Eye (tissue), 1 donor: ENCODE measurements around the gene COQ10A.
"Not testable (repeated sequence)": the region's sequence is repeated elsewhere in the genome, so short reads cannot be mapped to it uniquely, and the experiment has no call there.

Source experiments
- DNase-seq: peaks from one replicate; pipeline ENCODE4 v3.0.0-alpha.2; 2015

Gene COQ10A

GRCh38 chr12:56282030-56282429 is 15.3 kb downstream of the COQ10A start:
- DNase-seq: no peak

- DNase-seq: no peak
Measured at GRCh38 chr12:56282579-56282978, 15.8 kb downstream of the COQ10A start.

GRCh38 chr12:56284263-56284662 is 17.5 kb downstream of the COQ10A start:
- DNase-seq: not testable (repeated sequence)

GRCh38 chr12:56286044-56286830 is 19.5 kb downstream of the COQ10A start:
- DNase-seq: no peak

GRCh38 chr12:56288705-56289387 is 22.1 kb downstream of the COQ10A start:
- DNase-seq: no peak

- no peak for DNase-seq
Measured at GRCh38 chr12:56293795-56294194, 27.1 kb downstream of the COQ10A start.

- DNase-seq: no peak
Measured at GRCh38 chr12:56296295-56296694, 29.6 kb downstream of the COQ10A start.

GRCh38 chr12:56297400-56297799 is 30.7 kb downstream of the COQ10A start:
- DNase-seq: no peak

GRCh38 chr12:56298828-56299227 is 32.1 kb downstream of the COQ10A start:
- no peak for DNase-seq

- peak; percentile 11 for DNase-seq
Measured at GRCh38 chr12:56299308-56299852, 32.6 kb downstream of the COQ10A start.

GRCh38 chr12:56299853-56300643 is 33.3 kb downstream of the COQ10A start, which contains the start of gene CS:
TSS of gene CS (minus strand) at chr12:56300330. CDS start at chr12:56300201, 129 bp downstream.
- DNase-seq: peak; percentile 99

- no peak for DNase-seq
Measured at GRCh38 chr12:56300644-56301464, 34.1 kb downstream of the COQ10A start.

- DNase-seq: no peak
Measured at GRCh38 chr12:56304276-56304675, 37.5 kb downstream of the COQ10A start.

GRCh38 chr12:56304872-56305590 is 38.3 kb downstream of the COQ10A start:
- no peak for DNase-seq

GRCh38 chr12:56307221-56307965 is 40.7 kb downstream of the COQ10A start:
- no peak for DNase-seq

- DNase-seq: no peak
Measured at GRCh38 chr12:56308714-56309113, 42.0 kb downstream of the COQ10A start.

- no peak for DNase-seq
Measured at GRCh38 chr12:56311003-56311402, 44.3 kb downstream of the COQ10A start.

GRCh38 chr12:56315249-56315621 is 48.5 kb downstream of the COQ10A start:
- DNase-seq: no peak

- DNase-seq: peak; percentile 98
Measured at GRCh38 chr12:56315622-56316473, 49.1 kb downstream of the COQ10A start, which contains the start of gene CNPY2. TSS of gene CNPY2 (minus strand) at chr12:56315988. CDS start at chr12:56315217, 771 bp downstream.

GRCh38 chr12:56317675-56318074 is 50.9 kb downstream of the COQ10A start:
- DNase-seq: no peak
